Measurements from ENCODE around the gene PLCXD1.

The PLCXD1 gene

DNA sequence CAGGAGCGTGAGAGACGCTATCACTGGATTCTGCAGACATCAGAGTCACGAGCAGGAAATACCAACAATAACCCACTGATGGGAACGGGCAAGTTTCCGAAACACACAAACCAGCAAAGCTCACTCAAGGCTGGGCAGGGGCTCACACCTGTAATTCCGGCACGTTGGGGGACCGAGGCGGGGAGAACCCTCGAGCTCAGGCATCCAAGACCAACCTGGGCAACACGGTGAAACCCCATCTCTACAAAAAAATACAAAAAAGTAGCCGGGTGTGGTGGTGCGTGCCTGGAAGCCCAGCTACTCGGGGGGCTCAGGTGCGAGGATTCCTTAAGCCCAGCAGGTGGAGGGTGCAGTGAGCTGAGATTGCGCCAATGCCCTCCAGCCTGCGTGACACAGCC, 54.6 kb downstream of the PLCXD1 start:
- Histone ChIP-seq H3K9me3 (no peaks in the 10 kb centered on the region), H3K4me1 (ENCODE audit: control insufficient read depth in 1 of 2, insufficient read depth in 1 of 2, low read depth in 1 of 2, low read length in 1 of 2) (peaks cover 0 to 4% of the 10 kb centered on the region in 2 experiments), H3K27ac (no peak overlapping the region), H3K4me3 (ENCODE audit: low read depth in 1 of 2, low read length in 1 of 2) (no peak overlapping the region), H3K36me3 (peaks cover 67% of the 10 kb centered on the region), H3K27me3 (peaks cover 17% of the 10 kb centered on the region)
- TF ChIP-seq, protein P1, sequence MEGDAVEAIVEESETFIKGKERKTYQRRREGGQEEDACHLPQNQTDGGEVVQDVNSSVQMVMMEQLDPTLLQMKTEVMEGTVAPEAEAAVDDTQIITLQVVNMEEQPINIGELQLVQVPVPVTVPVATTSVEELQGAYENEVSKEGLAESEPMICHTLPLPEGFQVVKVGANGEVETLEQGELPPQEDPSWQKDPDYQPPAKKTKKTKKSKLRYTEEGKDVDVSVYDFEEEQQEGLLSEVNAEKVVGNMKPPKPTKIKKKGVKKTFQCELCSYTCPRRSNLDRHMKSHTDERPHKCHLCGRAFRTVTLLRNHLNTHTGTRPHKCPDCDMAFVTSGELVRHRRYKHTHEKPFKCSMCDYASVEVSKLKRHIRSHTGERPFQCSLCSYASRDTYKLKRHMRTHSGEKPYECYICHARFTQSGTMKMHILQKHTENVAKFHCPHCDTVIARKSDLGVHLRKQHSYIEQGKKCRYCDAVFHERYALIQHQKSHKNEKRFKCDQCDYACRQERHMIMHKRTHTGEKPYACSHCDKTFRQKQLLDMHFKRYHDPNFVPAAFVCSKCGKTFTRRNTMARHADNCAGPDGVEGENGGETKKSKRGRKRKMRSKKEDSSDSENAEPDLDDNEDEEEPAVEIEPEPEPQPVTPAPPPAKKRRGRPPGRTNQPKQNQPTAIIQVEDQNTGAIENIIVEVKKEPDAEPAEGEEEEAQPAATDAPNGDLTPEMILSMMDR (IDR thresholded peaks at IDR 0.05) = no peak

DNA sequence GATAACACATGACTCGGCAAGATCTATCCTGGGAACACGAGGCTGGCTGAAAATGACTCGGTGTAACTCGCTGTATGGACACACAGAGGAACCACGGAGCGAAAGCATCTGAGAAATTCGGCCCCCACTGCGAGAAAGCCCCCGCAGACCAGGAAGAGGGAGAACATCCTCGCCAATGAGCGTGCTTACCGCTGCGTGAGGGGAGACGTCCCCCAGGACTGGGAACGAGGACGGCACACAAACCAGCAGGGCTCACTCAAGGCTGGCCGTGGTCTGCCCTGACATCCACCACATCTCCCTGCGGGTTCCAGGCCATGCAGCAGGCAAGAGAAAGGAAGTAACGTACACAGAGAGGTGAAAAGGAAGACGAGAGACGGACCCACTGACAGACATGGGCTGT, 55.0 kb downstream of the PLCXD1 start:
- Histone ChIP-seq H3K27me3 (peaks cover 12% of the 10 kb centered on the region), H3K4me1 (ENCODE audit: control insufficient read depth in 1 of 2, insufficient read depth in 1 of 2, low read depth in 1 of 2, low read length in 1 of 2) (peaks cover 0 to 4% of the 10 kb centered on the region in 2 experiments), H3K9me3 (no peaks in the 10 kb centered on the region), H3K36me3 (peaks cover 72% of the 10 kb centered on the region), H3K27ac (no peak overlapping the region), H3K4me3 (ENCODE audit: low read depth in 1 of 2, low read length in 1 of 2) (no peak overlapping the region)
- TF ChIP-seq, protein P1 (IDR thresholded peaks at IDR 0.05) = no peak

DNA sequence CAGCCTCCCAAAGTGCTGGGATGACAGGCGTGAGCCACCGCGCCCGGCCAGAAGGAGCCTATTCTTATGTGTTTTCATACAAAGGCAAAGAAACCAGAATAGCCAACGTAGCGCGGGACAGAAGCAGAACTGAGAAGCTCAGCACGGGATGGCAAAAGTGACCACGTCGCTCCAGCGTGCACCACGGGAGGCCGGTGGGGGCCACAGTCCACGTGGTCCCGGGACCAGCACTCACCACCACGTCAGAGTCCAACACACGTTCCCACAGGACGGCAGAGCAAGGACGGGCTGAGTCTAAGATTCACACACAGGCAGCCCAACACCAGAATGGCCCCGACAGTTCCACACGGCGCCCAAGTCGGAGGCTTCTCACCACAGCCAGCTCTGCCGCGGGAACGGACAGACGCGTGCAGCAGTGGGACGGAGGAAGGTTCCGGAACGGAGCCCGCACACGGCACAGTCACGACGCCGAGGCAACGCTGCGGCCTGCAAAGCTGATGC, 56.2 kb downstream of the PLCXD1 start:
- no peak overlapping the region for H3K4me3 ChIP-seq (ENCODE audit: low read depth in 1 of 2, low read length in 1 of 2)
- peaks cover under 1% of the 10 kb centered on the region for H3K27me3 ChIP-seq
- TF ChIP-seq, protein P1 (IDR thresholded peaks at IDR 0.05) = no peak
- no peak overlapping the region for H3K27ac ChIP-seq
- peaks cover 73% of the 10 kb centered on the region for H3K36me3 ChIP-seq
- H3K9me3 ChIP-seq = no peaks in the 10 kb centered on the region
- no peaks in the 10 kb centered on the region for H3K4me1 ChIP-seq (ENCODE audit: control insufficient read depth in 1 of 2, insufficient read depth in 1 of 2, low read depth in 1 of 2, low read length in 1 of 2)

DNA sequence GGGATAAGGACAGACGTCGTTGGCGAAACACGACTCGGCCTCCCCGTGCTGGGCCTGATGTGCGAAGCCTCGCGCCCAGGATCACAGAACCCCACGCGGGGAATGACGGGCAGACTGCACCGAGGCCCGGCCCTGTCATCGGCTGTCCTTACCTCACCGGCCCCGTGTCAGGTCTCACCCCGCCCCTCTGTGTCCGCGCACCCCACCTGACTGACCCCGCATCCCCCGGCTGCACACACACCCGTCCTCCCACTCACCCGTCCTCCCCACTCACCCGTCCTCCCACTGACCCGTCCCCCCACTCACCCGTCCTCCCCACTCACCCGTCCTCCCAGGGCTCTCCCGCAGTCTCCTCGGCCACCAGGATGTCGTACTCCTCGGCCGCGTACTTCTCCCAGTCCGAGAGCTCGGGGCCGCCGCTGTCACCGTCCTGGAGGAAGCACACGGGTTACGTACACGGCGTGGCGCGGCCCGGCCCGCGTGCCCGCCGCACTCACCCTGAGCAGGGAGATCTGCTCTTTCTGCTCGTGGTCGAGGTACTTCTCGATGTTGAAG, 57.2 kb downstream of the PLCXD1 start:
- no peaks in the 10 kb centered on the region for H3K4me1 ChIP-seq (ENCODE audit: control insufficient read depth in 1 of 2, insufficient read depth in 1 of 2, low read depth in 1 of 2, low read length in 1 of 2)
- H3K27ac ChIP-seq = no peak overlapping the region
- no peaks in the 10 kb centered on the region for H3K27me3 ChIP-seq
- TF ChIP-seq, protein P1 (IDR thresholded peaks at IDR 0.05) = no peak
- peaks cover 63% of the 10 kb centered on the region for H3K36me3 ChIP-seq
- no peak overlapping the region for H3K4me3 ChIP-seq (ENCODE audit: low read depth in 1 of 2, low read length in 1 of 2)
- no peaks in the 10 kb centered on the region for H3K9me3 ChIP-seq

DNA sequence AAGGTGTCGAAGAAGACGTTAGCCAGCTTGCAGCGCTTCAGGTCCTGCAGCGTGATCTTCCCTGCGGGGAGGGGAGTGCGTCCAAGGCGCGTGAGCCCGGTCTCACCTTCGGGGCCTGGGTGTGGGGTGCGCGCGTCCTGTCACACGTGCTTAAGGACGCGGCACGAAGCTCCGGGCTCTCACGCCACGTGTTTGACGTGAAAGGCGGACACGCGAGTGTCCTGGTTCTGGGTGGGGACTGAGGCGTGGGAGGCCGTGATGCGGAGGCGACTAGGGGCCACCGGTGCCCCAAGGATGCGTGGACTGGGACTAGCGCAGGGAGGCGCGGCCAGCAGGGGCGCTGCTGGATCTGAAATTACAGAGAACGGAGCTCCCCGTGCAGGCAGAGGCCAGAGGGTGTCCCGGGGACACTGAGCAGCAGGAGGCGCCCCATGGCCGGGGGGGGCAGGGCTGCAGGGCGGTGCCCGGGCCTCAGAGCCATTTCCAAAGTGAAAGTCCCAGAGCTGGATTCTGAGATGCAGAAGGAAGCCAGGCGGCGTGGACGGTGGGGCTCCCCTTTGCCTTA, 57.7 kb downstream of the PLCXD1 start:
- TF ChIP-seq, protein P1 (IDR thresholded peaks at IDR 0.05) = no peak
- no peaks in the 10 kb centered on the region for H3K27me3 ChIP-seq
- H3K9me3 ChIP-seq = no peaks in the 10 kb centered on the region
- H3K4me3 ChIP-seq (ENCODE audit: low read depth in 1 of 2, low read length in 1 of 2) = no peak overlapping the region
- H3K27ac ChIP-seq = no peak overlapping the region
- no peaks in the 10 kb centered on the region for H3K4me1 ChIP-seq (ENCODE audit: control insufficient read depth in 1 of 2, insufficient read depth in 1 of 2, low read depth in 1 of 2, low read length in 1 of 2)
- peaks cover 57% of the 10 kb centered on the region for H3K36me3 ChIP-seq
